Measurements from ENCODE around the gene FAM13C. TPM values are rescaled to one million over a fixed set of nuclear protein-coding genes. Genes with fewer than 3 reads are reported as not detected.

The FAM13C gene
- total and polyA plus RNA-seq, 2 of the 13 experiments (the other 11 are each of a cell fraction or from before 2014, with no cell fraction given) = 0.07 to 0.26 TPM

- no peak for TF ChIP-seq LCORL (IDR thresholded peaks at IDR 0.05)
- 0 out of 2 replicates have a peak, but pooled peaks have one; percentile 7 for TF ChIP-seq LCORL (CRISPR knock-in tag; IDR thresholded peaks at IDR 0.05)
- TF ChIP-seq ZBTB44 (CRISPR knock-in tag; IDR thresholded peaks at IDR 0.05) = no peak
- 0 out of 4 replicates have a peak, but pooled peaks of 1 of the 2 experiments have one; percentile 22 for TF ChIP-seq HMGXB4 (CRISPR knock-in tag; IDR thresholded peaks at IDR 0.05; ENCODE audit: borderline replicate concordance in 1 of 2, low read depth in 1 of 2)
- TF ChIP-seq RFX1 (IDR thresholded peaks at IDR 0.05) = no peak
- 0 out of 2 replicates have a peak, but pooled peaks have one; percentile 32 for TF ChIP-seq ZNF276 (CRISPR knock-in tag; IDR thresholded peaks at IDR 0.05; ENCODE audit: low read depth)
- 0 out of 2 replicates have a peak, but pooled peaks have one; percentile 19 for TF ChIP-seq ARID5B (CRISPR knock-in tag; IDR thresholded peaks at IDR 0.05)
- TF ChIP-seq UBTF (CRISPR knock-in tag; IDR thresholded peaks at IDR 0.05) = peak; percentile 59; the same call in 1 of the 2 replicates
- no peak for TF ChIP-seq ELF4 (CRISPR knock-in tag; IDR thresholded peaks at IDR 0.05; ENCODE audit: borderline replicate concordance)
- TF ChIP-seq ZNF331 (CRISPR knock-in tag; IDR thresholded peaks at IDR 0.05) = peak; percentile 31; the same call in 1 of the 2 replicates
- TF ChIP-seq KLF6 (CRISPR knock-in tag; IDR thresholded peaks at IDR 0.05) = no peak
These were observed at the start of gene FAM13C (continued) for GRCh38 chr10:59362144-59362958.

Data from HepG2 (cell line).